ENCODE measurements around the gene LRP6. TPM values are rescaled to one million over a fixed set of nuclear protein-coding genes. Genes with fewer than 3 reads are reported as not detected.

The LRP6 gene
- total and polyA plus RNA-seq, 2 of the 13 experiments (the other 11 are each of a cell fraction or from before 2014, with no cell fraction given), result 33.8 to 42.0 TPM

DNA sequence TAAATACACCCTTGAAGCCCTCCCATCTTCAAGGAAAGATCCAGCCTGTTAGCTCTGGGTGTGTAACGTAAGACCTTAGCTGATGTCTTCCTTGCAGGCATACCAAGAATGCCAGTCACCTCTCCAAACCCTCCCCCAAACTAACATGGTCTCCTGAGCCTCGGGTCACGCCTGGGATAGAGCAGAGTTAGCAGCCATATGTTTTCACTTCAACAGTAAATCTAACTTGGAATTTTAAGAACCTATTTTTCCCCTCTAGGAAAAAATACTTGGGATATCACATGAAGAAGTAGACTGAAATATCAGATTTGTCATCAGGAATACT is 168.2 kb downstream of the LRP6 start:
- Histone ChIP-seq H3K4me2 (ENCODE audit: low read depth, low read length) (no peak overlapping the region), H3K4me1 (ENCODE audit: insufficient read depth, low read length) (peaks cover 19% of the 10 kb centered on the region), H2AFZ (ENCODE audit: low read length) (no peak overlapping the region), H3K27ac (ENCODE audit: extremely low read length, insufficient read depth, low read length) (no peak overlapping the region), H3K9ac (ENCODE audit: insufficient read depth, low read depth, low read length) (no peak overlapping the region), H3K4me3 (replicated peaks in 1 of 3; ENCODE audit: insufficient read depth in 1 of 3, low read depth in 2 of 3, low read length in 3 of 3) (no peak overlapping the region), H4K20me1 (ENCODE audit: insufficient read depth, low read length) (no peaks in the 10 kb centered on the region), H3K27me3 (ENCODE audit: control insufficient read depth in 1 of 2, insufficient read depth in 2 of 2, low read length in 2 of 2) (no peaks in the 10 kb centered on the region), H3K79me2 (ENCODE audit: insufficient read depth, low read length) (no peaks in the 10 kb centered on the region), H3K36me3 (replicated peaks in 1 of 2; ENCODE audit: control insufficient read depth in 1 of 2, insufficient read depth in 2 of 2, low read length in 2 of 2) (no peaks in the 10 kb centered on the region), H3K9me3 (ENCODE audit: low read length) (no peaks in the 10 kb centered on the region)
- DNase-seq (ENCODE audit: low spot score) (no peak), FAIRE-seq (no peak), ATAC-seq (no peak)
- BruUV-seq (replicated peaks), result no TSS peak
- CTCF ChIA-PET (ENCODE audit: low intra/inter-chr PET ratio, low total read pairs), result no interaction called here
- TF ChIP-seq FOXO1 (CRISPR knock-in tag; IDR thresholded peaks at IDR 0.05), result no peak
- TF ChIP-seq, protein P1, sequence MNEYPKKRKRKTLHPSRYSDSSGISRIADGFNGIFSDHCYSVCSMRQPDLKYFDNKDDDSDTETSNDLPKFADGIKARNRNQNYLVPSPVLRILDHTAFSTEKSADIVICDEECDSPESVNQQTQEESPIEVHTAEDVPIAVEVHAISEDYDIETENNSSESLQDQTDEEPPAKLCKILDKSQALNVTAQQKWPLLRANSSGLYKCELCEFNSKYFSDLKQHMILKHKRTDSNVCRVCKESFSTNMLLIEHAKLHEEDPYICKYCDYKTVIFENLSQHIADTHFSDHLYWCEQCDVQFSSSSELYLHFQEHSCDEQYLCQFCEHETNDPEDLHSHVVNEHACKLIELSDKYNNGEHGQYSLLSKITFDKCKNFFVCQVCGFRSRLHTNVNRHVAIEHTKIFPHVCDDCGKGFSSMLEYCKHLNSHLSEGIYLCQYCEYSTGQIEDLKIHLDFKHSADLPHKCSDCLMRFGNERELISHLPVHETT (CRISPR knock-in tag; conservative IDR thresholded peaks at IDR 0.05), result no peak
- TF ChIP-seq ZSCAN20 (CRISPR knock-in tag; IDR thresholded peaks at IDR 0.05; ENCODE audit: borderline replicate concordance), result no peak
- no peak for TF ChIP-seq MEIS1 (CRISPR knock-in tag; IDR thresholded peaks at IDR 0.05; ENCODE audit: borderline replicate concordance)
- TF ChIP-seq, protein P2, sequence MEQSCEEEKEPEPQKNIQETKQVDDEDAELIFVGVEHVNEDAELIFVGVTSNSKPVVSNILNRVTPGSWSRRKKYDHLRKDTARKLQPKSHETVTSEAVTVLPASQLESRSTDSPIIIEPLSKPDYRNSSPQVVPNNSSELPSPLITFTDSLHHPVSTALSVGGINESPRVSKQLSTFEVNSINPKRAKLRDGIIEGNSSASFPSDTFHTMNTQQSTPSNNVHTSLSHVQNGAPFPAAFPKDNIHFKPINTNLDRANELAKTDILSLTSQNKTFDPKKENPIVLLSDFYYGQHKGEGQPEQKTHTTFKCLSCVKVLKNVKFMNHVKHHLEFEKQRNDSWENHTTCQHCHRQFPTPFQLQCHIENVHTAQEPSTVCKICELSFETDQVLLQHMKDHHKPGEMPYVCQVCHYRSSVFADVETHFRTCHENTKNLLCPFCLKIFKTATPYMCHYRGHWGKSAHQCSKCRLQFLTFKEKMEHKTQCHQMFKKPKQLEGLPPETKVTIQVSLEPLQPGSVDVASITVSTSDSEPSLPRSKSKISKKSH (CRISPR knock-in tag; IDR thresholded peaks at IDR 0.05; ENCODE audit: borderline replicate concordance), result no peak
- intact Hi-C loops (cut with micrococcal nuclease; ENCODE audit: unreplicated experiment) (loop anchor here (10.0 kb wide), 1 partner anchor 66 kb away; no protein-coding TSS in a partner anchor), in situ Hi-C loops (cut with HindIII; ENCODE audit: extremely low pct_ligation_motif_present, low pct_unique_long_range_greater_than_20kb) (loop anchor here (25.0 kb wide), 1 partner anchor 614 kb away; the partner anchor contains the start of gene CDKN1B)
- POLR2A ChIA-PET, result no interaction called here
- WGBS (ENCODE audit: low lambda C conversion rate), result 97% methylated on average over 3 of the region's 3 CpGs

Data from HepG2 (cell line).